ENCODE data around the gene ENPP1.

The ENPP1 gene

GRCh38 chr6:131924881-131925474 lies 117.2 kb downstream of the ENPP1 start:
- TF ChIP-seq CTCF (IDR thresholded peaks at IDR 0.05; ENCODE audit: low read length, missing control alignments) = peak; percentile 63

DNA sequence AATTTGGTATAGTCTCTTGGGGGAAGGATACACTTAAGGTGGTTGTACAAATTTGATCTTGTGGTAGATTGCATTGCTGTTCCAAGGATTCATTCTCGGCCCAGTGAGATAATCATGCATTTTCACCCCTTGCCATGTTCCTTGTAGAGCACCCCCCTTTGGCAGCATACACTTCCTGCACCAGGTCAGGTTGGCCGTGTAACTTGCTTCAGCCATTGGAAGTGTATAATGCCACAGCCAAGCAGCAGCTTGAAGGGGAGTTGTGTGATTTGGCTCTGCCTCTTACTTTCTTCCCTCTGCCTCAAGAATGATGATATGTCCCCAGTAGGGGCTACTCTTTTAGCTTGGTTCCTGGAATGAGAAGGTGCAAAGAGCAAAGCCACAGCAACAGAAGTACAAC lies 121.4 kb downstream of the ENPP1 start:
- no peak overlapping the region for H3K4me3 ChIP-seq (replicated peaks; ENCODE audit: low read depth, low read length)
- no peak for DNase-seq (ENCODE audit: low read depth)
- peak; percentile 10 for TF ChIP-seq CTCF (IDR thresholded peaks at IDR 0.05; ENCODE audit: low read length, missing control alignments)

More at GRCh38 chr6:131924881-131925474, 117.2 kb downstream of the ENPP1 start:
- peak; percentile 75 for DNase-seq (ENCODE audit: low read depth)
- no peak overlapping the region for H3K4me3 ChIP-seq (replicated peaks; ENCODE audit: low read depth, low read length)

DNA sequence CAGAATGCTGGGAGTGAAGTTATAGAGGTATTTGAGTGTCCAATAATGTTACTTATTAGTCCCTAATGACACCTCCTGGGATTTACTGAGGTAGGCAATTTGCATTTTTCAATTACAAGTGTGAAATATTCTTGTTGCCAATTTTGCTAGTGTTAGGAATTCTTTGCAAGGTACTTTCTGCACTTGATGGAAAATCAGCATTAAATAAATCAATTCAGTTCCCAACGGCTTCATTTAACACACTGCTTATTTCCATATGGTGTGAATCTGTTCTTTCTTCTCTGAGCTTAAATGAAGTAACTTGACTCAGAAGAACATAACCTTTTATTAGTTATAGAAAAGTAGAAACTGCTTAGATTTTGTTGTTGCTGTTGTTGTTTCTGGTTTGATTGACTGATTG lies 122.2 kb downstream of the ENPP1 start:
- no peak for DNase-seq (ENCODE audit: low read depth)
- TF ChIP-seq CTCF (IDR thresholded peaks at IDR 0.05; ENCODE audit: low read length, missing control alignments) = no peak
- no peak overlapping the region for H3K4me3 ChIP-seq (replicated peaks; ENCODE audit: low read depth, low read length)

DNA sequence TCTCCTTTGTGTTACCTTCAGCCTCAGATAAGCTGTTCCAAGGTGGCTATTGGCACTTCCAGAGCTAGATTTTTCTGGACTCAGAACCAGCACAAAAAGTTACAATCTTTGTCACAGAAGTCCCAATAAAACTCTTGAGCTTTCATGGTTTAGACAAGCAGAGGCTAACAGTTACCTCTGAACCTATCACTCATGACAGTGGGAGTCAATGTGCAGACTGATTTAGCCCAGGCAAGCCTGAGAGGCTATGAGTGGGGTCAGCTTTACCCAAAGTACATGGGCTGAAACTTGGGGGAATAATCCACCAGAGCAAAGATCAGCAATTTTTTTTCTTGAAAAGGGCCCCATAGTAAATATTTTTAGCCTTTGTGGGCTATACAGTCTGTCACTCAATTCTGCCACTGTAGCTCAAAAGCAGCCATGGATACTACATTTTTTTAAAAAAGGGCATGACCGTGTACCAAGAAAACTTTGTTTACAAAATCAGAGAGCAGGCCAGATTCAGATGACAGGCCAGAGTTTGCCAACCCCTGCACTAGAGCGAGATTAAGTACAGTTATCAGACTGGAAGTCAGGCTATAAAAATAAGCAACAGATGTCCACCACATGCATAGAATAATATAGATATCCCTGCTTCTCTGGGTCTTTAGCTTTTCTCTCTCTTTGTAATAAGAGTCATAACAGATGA lies 123.4 kb downstream of the ENPP1 start:
- no peak overlapping the region for H3K4me3 ChIP-seq (replicated peaks; ENCODE audit: low read depth, low read length)
- DNase-seq (ENCODE audit: low read depth) = no peak
- TF ChIP-seq CTCF (IDR thresholded peaks at IDR 0.05; ENCODE audit: low read length, missing control alignments) = no peak

DNA sequence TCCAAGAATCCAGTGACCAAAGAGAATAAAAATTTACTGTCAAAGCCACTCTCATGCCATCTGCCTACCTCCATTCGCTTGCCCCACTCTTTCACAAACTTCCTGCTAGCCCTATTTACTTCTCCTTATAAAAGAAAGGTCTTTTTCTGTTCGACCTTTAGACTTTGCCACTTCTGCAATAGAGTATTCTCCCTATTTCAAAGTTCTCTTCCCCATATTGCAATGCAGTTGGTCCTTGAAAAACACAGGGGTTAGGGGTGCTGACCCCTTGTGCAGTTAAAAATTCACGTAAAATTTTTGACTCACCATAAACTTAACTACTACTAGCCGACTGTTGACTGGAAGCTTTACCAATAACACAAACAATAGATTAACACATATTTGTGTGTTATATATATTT lies 128.3 kb downstream of the ENPP1 start:
- H3K4me3 ChIP-seq (replicated peaks; ENCODE audit: low read depth, low read length) = no peak overlapping the region
- no peak for DNase-seq (ENCODE audit: low read depth)
- no peak for TF ChIP-seq CTCF (IDR thresholded peaks at IDR 0.05; ENCODE audit: low read length, missing control alignments)

- DNase-seq (ENCODE audit: low read depth) = peak; percentile 35
- no peak overlapping the region for H3K4me3 ChIP-seq (replicated peaks; ENCODE audit: low read depth, low read length)
- no peak for TF ChIP-seq CTCF (IDR thresholded peaks at IDR 0.05; ENCODE audit: low read length, missing control alignments)
These were observed 129.4 kb downstream of the ENPP1 start for GRCh38 chr6:131937226-131937625.

Measured in fibroblast of pulmonary artery (primary cell).